GM18499 (cell line): ENCODE measurements around the gene PSMC4.

ENCODE experiments used
- ATAC-seq: cut with Tn5 transposase; IDR thresholded peaks from one replicate; pipeline ENCODE4 v1.9.1; 2021; ENCODE audit warnings: moderate number of reproducible peaks; ENCODE audit not compliant: insufficient read depth, unreplicated experiment

PSMC4 gene

DNA sequence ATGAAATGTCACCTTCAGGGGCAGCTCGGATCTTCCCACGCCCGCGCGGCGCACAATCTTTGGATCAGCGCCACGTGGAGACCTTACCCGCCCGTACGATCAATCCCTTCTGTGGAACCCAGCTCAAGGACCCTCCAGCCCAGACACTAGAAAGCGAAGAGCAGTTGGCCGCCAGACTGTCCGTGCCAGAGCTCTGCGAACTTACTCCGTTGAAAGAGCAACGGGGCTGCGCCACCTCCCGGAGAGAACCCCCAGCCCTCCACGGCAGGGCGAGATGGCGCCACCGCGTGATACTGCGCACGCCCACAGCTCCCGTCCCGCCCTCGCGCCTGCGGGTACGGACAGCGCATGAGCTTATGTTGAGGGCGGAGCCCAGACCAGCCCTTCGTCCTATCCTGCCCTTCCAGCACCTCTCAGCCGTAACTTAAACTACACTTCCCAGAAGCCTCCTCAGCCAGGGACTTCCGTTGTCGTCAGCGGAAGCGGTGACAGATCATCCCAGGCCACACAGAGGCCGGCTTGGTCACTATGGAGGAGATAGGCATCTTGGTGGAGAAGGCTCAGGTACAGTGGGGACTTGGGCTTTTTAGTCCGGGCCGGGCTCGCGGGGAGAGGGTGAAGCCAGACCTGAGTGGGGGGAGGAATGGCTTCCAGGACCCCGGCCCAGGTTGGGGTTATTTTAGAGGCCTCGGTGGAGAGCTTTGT lies at the start of gene PSMC4:
Gene PSMC4 (plus strand): TSS at position 491 of the 705 bp plus-strand sequence. CDS start 38 bp downstream, at position 529.
- ATAC-seq, result peak; percentile 85

DNA sequence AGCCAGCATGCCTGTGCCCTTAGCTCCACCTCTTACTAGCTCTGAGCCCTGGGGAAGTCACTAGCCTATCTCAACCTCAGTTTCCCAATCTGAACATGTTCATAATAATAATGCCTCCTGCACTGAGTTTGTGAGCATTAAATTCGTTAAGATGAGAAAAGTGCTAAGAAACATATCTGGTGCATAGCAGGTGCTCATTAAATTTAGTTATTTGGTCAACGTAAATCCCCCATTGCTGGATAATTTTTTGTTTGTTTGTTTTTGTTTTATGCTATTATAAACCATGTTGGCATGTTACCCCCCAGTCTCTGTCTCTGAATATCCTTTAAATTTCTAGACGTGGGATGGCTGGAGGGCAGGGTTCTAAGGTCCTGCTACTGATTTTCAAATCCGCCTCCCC lies 47.1 kb upstream of the PSMC4 start:
- no peak for ATAC-seq

DNA sequence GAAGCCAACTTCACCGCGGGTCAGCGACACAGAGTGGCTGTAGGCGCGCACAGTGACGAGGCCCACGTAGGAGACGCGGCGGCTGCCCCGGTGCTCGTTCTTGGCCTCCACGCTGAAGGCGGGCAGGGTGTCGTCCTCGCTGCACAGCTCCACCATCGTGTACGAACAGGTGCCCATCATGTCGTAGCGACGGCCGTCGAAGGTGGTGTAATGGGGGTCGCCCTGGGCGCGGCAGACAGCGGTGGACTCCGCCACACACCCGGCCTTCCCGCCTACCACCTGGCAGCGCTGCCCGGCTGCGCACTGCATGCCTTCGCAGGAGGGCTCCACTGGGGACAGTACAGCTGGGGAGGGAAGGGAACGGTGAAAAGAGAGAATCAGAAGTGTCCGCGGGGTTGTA lies 46.6 kb upstream of the PSMC4 start:
- ATAC-seq, result no peak

DNA sequence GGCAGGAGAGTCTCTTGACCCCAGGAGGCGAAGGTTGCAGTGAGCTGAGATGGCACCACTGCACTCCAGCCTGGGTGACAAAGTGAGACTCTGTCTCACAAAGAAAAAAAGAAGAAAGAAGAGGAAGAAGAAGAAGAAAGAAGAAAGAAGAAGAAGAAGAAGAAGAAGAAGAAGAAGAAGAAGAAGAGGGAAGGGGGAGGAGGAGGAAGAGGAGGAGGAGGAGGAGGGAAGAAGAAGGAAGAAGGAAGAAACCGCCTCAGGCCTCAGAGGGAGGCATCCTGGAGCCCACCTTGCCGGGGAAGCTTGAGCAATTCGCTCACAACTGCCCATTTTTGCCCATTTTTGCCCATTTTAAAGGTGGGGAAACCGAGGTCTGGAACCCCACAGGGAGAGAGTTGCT lies 46.0 kb upstream of the PSMC4 start:
- no peak for ATAC-seq

DNA sequence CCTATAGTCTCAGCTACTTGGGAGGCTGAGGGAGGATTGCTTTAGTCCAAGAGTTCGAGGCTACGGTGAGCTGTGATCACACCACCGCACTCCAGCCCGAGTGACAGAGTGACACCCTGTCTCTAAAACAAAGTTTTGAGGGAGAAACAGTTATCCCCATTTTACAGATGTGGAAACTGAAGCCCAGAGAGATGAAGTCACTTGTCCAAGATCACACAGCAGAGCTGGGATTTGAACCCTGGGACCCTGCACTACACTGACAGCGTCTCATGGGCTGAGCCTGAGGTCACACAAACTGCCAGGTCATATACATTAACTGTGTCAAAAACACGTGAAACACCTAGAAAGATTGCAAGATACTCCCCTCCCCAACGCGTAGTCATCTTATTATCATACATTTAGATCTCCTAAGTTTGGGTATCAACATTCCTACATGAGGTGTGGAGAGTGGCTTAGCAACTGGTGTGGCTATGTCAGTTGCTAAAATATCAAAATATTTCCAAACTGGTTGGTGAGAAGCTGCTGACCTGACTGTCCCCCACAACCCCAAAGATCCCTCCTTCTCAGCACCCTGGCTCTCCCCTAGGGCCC lies 44.7 kb upstream of the PSMC4 start:
- ATAC-seq, result no peak

DNA sequence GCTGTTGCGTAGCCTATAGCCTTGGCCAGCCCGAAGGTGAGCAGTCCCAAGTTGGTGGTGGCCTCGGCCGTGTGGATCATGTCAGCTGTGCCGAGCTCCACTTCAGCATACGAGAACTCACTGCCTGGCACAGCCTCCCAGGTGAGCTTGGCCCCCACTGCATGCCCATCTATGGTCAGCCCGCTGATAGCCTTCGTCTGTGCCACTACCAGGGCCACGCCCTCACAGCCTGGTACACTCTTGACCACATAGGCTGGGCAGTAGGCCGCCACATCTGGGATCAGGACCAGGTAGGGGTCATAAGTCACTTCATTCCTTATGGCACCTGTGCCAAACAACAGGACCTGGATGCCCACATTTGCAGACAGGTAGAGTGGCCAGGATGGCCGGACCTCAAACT lies 43.9 kb upstream of the PSMC4 start:
- no peak for ATAC-seq

DNA sequence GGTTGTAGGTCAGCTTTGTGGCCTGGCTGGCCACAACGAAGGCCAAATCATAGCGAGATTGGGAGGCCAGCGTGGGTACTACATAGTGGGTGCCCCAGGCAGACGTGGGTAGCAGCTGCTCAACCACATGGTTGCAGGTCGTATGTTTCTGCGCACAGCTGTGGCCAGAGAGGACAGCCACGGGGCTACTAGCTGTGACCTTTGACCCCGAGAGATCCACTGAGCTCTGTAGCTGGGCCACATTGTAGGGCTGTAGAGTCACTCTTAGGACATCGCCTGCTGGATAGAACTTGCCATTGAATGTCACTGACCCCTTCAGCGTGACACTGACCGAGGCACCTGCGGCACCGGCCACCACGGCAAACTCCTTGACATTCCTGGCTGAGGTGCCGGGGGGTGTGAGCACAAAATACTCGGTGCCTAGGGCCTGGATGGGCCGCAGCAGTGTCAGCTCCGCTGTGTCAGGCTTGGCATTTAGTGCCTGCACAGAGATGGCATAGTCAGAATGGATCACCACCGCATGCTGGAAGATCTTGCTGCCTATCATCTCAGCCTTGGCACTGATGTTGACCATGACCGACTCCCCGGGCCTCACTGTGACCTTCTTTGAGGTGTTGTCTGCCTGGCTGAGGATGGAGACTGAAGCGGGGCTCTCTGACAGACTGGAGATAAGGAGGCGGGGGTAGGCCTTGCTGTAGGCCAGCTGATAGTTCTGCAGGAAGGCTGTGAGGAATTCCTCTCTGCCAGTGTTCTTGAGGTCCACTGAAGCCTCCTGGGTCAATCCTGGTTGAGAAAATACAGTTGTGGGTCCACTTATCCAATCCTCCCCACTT lies 43.2 kb upstream of the PSMC4 start:
- ATAC-seq, result no peak

DNA sequence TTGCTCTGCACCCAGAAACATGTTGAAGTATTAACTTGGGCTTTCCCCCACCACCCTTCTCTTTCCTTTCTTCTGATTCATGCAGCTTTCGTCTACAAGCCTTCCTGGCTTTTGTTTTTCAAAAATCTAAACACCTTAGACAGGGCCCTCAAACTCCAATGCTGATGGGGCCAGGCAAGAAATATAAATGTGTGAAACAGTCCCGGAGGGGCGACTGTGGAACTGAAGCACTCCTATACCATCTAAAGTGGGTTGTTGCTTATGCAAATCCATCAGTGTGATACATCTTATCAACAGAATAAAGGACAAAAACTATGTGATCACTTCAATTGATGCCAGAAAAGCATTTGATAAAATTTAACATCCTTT lies 42.6 kb upstream of the PSMC4 start:
- ATAC-seq, result no peak

DNA sequence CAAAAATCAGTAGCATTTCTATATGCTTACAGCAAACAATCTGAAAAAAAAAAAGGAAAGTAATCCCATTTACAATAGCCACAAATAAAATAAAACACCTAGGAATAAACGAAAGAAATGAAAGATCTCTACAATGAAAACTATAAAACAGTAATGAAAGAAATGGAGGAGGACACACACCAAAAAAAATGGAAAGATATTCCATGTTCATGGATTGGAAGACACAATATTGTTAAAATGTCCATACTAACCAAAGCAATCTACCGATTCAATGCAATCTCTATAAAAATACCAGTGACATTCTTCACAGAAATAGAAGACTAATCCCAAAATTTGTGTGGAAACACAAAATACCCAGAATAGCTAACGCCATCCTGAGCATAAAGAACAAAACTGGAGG lies 41.2 kb upstream of the PSMC4 start:
- ATAC-seq, result no peak

DNA sequence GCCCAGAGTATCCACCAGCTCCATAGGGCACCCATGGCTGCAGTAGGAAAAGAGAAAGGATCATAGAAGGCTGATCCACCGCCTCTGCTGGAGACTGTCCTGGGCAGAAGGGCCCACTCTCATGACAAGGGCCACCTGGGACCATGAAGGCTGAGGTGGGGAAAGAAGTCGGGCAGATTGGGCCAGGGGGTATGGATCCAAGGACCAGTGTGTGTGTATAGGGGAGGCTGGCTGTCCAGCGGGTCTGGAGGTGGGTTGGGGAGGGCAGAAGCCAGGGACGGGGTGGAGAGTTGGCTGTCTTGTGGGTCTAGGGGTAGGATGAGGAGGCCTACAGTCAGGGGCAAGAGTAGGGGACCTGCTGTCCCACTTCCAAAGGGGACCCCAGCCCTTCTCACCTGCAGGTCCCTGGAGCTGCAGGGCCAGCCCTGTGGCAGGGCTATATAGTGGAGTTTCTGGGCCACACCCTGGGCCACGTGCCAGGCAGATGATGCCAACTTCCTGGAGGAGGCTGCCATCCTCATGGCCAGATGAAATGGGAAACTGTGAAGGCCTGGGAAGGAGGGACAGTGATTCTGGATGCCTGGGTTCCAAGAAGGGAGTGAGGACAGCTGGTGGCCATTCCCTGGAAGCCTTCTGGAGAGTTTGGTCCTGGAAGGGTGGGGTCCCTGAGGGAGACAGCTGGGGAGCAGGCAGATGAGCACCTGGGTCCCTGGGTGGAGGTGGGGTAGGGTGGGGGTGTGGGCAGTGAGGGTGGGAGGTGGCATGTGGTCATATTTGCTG lies 36.2 kb upstream of the PSMC4 start, which contains the start of gene FCGBP:
Gene FCGBP (minus strand): TSS at position 51 of the 780 bp plus-strand sequence.
- no peak for ATAC-seq

DNA sequence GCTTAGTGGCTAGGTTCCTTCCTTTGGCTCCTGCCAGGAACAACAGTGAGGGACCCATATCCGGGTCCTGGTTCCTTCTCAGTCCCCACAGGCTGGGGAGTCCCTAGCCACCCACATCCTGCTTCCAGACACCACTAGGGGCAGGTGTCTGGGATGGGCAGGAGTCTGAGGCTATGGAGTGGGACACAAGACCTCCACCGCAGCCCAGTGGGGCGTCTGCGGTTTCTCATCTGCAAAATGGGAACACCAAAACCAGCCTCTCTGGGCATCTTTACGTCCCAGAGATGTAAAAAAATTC lies 35.7 kb upstream of the PSMC4 start:
- ATAC-seq, result no peak

DNA sequence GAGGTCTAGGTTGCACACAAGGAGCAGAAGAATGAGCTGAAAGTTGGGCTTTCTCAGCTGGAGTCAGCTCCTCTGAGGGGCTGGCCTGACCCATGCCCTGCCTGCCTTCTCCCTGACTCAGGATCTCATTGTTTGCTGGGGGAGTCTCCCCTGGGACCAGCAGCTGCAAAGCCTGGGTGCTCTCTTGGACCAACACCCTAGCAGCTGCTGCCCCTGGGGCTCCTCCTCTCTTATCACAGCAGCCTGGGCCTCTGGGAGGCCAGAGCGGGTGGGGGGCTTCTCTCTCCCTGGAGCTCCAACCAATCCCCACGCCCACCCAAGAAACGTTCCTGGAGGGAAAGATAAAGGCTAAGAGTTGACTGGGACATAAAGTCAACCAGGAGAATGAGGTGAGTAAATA lies 34.9 kb upstream of the PSMC4 start:
- ATAC-seq, result no peak

DNA sequence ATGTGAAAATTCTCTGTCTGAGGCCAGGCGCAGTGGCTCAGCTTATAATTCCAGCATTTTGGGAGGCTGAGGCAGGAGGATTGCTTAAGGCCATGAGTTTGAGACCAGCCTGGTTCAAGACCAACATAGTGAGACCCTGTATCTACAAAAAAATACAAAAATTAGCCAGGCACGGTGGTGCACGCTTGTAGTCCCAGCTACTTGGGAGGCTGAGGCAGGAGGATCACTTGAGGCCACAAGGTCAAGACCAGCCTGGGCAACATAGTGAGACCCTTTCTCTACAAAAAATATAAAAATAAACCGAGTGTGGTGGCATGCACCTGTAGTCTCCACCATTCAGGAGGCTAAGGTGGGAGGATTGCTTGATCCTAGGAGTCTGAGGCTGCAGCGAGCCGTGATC lies 34.3 kb upstream of the PSMC4 start:
- ATAC-seq, result no peak

DNA sequence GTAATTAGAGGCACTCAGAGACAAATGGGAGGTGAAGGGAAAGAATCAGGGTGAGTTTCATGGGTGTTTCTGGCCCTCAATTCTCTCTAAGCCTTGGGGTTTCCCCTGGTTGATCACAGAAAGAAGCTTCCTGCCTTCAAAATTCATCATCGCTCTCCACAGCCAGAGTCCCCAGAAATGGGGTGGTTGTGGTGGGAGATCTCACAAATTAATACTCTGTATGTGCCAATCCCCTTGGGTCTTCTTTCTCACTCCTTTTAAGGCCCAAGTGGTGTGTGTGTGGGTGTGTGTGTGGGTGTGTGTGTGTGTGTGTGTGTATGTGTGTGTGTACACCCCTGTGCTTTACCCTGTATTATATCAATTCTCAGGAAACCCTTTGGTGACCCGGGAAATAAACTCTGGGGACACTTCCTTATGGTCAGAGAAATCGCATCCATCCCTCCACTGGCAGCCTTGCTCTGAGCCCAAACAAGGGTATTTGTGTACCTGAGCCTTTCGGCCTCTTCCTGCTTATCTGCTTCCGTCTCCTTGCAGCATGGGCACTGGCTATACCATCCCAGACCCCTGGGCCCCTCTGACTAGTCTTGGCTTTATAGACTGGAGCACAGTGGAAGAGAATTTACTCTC lies 33.8 kb upstream of the PSMC4 start:
- ATAC-seq, result no peak

DNA sequence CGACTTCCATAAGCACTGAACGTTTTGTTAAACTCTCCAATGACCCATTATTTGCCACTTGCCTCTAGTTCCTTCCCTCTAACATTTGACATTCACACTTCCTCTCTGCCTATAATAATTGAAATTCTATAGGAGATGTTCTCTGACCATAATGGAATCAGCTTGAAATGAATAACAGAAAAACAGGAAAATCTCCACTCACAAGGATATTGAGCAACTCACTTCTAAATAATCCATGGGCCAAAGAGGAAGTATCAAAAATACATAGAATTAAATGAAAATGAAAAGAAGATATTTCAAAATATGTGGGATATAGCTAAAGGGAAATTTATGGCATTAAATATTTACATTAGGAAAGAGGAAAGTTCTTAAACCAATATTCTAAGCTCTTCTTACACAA lies 33.2 kb upstream of the PSMC4 start:
- no peak for ATAC-seq

DNA sequence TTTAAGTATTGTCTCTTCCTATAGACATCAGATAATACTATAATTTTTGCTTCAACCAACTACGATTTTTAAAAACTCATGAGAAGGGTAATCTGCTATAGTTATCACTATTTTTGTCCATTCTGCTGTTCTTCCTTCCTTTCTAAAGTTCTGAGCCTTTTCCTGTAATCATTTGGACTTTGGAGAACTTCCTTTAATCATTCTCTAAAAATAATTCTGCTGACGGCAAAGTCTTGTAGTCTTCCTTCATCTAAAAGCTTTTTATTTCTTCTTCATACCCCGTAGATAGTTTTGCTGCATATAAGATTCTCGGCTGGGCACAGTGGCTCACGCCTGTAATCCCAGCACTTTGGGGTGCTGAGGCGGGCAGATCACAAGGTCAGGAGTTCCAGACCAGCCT lies 31.4 kb upstream of the PSMC4 start:
- no peak for ATAC-seq

DNA sequence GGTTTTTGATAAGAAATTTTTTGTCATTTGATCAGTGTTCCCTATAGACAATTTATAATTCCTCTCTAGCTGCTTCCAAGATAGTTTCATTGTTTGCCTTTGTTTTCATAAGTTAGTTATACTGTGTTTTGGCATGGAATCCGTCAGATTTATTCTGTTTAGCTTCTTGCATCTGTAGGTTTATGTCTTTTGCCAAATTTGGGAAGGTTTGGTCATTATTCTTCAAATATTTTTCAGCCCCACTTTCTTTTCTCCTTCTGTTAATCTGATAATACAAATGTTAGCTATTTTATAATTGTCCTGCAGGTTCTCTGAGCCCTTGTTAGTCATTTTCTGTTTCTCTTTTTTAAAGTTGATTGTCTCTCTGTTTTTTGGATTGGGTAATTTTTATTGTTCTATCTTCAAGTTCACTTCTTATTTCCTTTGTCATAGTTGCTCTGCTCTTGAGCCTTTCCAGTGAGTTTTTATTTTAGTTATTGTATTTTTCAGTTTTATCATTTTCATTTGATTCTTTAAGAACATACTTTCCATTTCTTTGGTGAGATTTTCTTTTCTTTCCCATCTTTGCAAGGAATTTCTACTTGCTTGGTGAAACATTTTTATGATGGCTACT lies 30.6 kb upstream of the PSMC4 start:
- ATAC-seq, result no peak

DNA sequence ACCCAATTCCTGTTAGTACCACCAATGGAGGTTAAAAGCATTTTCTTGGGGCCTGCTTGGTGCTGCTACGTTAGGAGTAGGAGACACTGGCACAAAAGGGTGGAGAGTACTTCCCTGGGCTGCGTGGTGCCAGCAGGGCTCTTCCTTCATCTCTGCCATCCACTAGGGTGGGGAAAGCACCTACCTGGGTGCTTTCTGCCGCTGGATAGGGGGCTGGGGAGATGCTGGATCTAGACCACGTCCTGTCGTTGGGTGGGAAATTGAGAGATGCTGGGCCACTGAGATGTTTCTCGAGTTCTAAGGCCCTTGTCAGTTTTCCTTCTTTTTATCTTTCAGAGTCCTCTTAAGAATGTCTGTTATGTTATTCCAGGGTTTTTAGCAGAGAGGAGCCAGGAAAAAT lies 29.8 kb upstream of the PSMC4 start:
- no peak for ATAC-seq

DNA sequence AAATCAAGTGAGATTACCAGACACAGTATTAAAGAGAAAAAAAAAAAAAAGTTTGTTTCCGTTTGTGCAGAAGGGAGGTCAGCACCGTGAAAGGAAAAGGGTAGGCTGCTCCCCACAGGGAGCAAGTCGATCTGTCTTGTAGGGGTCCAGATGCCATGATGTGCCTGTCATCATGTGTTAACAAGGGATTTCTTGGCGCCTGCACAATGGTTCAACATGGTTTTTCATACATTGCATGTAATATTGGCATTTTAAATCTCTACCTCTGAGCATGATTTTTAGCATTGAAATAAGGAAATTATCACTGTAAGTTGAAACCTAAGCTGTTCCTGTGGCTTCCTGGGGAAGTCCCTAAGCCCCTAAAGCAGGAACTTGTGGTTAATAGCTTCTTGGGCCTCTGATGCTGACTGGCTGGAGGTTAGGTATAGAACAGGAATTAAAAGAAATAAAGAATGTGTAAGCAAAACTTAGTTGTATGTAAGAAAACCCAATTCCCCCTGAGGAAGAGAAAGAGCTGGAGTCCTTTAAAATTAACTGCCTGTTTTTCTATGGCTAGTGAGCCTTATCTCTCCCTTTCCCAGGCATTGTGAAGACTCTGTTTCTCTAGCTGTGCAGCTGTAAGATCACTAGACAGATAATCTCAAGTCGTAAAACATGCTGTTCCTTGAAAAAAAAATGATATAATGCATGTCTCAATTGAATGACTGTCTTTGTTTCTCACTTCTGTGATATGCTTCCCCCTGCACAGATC lies 29.2 kb upstream of the PSMC4 start:
- no peak for ATAC-seq
